ENCODE results near the gene MOSMO.
A peak's percentile ranks its signal among the peaks of the same experiment; 100 is the strongest.
"Not testable (repeated sequence)": the region's sequence is repeated elsewhere in the genome, so short reads cannot be mapped to it uniquely, and the experiment has no call there.

MOSMO gene

DNA sequence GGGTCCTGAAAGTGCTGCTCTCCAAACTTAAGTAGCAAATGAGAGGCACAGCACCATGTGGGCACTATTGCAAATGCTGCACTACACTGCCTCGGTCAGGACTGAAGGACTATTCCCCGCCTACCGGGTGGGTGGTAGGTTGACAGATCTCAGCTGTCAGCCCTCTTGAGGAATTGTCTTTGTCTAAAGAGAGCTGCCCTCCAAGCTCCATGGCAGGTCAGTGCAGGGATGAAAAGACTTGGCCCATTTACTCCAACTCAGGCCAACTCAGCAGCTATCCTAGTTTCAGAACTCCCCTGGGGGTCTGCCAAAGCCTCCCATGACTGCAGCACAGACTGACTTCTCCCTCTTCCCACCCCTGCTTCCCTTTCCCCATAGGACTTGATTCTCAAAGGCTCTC is 3.6 kb upstream of the MOSMO start:
- no peak for DNase-seq

- no peak for DNase-seq
These were observed 2.2 kb upstream of the MOSMO start for GRCh38 chr16:22005746-22006145.

- DNase-seq: no peak
These were observed 1.3 kb upstream of the MOSMO start for GRCh38 chr16:22006636-22007035.

- DNase-seq: no peak
These were observed 777 bp upstream of the MOSMO start for GRCh38 chr16:22007159-22007508.

GRCh38 chr16:22008215-22009059 is 526 bp downstream of the MOSMO start:
- DNase-seq: peak; percentile 12

- no peak for DNase-seq
These were observed 3.0 kb downstream of the MOSMO start for GRCh38 chr16:22010902-22011301.

DNA sequence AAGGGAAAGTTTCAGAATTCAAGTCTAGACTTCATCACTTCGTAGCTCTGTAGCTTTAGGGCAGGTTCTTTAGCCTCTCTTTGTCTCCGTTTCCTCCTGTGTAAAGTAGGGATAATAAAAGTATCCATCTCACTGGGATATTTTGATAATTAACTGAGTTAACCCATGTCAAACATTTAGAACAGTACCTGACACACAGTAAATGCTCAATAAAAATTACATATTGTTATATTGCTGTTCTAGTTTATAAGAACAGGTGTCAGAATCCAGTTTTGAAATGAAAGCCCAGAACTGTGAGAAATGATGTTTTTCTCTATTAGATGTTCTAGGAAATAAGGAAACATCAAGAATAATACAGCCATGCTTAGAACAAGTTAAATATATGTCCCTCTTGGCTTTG is 4.3 kb downstream of the MOSMO start:
- DNase-seq: no peak

DNA sequence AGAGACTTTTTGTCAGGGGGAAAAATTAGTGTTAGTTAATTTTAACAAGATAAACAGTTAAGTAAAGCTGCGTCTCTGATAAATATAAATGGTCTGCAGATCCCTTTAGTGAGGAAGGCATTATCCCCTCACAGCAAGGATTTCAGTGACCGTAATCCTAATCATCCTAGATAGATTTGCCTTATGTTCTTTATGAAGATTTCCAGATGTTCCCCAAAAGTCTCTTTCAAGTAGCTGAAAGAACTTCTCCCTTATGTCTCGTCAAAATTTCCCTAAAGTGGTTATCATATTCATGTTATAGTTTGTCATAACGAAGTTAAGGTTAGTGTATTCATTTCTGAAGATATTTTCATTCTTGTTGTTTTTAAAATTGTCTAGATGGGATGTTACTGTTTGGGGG is 5.6 kb downstream of the MOSMO start:
- no peak for DNase-seq

GRCh38 chr16:22014271-22014873 is 6.5 kb downstream of the MOSMO start:
- no peak for DNase-seq

DNA sequence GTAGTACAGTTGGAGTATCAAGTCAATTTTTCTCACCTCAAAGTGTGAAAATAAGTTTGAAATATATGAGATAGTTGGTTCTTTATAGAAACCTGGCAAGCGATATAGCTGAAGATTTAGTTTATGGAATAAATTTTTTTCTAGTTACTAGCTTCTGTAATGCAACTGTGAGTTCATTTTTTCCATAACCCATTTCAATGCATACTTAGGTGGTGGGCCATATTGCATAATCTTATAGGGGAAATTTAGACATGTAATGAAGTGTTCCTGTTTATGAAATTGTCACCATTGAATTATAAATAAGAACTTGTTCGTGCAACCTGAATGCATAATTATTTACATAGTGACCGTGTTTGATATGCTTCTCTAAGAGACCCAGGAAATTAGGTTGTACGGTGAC is 9.0 kb downstream of the MOSMO start:
- no peak for DNase-seq

- DNase-seq: no peak
These were observed 10.6 kb downstream of the MOSMO start for GRCh38 chr16:22018559-22018958.

DNA sequence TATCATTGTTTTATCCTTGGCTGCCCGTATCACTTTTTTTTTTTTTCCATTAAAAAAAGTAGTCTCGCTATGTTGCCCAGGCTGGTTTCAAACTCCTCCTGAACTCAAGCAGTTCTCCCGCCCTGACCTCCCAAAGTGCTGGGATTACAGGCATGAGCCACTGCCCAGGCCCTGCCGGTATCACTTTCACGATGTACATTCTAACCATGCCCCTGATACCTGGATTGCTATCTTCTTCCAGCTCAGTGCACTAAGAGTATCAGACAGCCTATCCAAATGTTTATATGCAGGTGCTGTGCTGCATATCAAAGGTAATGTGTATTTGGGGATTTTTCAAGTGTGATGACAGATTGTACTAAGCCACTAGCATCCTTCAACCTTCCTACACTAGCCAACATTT is 14.2 kb downstream of the MOSMO start:
- DNase-seq: no peak

DNA sequence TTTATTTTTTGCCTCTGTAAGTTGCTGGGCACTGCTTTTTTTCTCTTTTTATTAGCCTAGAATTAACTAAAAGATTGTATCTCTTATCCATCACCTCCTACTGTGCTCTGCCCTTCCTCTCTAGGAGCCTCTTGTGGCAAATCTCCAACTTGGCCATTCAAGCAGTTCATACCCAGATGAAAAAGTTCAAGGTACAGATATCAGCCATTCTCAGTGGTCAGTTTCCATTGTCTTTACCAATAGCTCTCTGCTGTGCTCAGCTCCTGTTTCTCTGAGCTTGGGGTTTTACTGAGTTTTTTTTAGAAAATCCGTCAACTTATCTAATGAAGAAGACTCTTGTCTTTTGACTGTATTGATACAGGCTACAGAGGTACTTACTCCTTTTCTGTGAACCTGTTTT is 15.6 kb downstream of the MOSMO start:
- no peak for DNase-seq

- not testable (repeated sequence) for DNase-seq
These were observed 16.9 kb downstream of the MOSMO start for GRCh38 chr16:22024785-22025184.

- no peak for DNase-seq
These were observed 19.7 kb downstream of the MOSMO start for GRCh38 chr16:22027633-22028032.

DNA sequence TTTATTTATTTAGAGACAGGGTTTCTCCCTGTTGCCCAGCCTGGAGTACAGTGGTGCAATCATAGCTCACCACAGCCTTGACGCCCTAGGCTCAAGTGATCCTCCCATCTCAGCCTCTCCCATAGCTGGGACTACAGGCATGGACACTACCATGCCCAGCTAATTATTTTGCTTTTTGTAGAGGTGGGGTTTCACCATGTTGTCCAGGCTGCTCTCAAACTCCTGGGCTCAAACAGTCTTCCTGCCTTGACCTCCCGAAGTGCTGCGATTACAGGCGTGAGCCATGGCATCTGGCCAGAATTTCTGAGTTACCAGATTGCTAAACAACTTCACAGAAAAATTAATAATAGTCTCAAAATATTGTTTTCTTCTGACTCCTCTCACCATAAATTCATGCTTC is 21.7 kb downstream of the MOSMO start:
- DNase-seq: no peak

GRCh38 chr16:22030087-22030812 is 22.3 kb downstream of the MOSMO start:
- no peak for DNase-seq

DNA sequence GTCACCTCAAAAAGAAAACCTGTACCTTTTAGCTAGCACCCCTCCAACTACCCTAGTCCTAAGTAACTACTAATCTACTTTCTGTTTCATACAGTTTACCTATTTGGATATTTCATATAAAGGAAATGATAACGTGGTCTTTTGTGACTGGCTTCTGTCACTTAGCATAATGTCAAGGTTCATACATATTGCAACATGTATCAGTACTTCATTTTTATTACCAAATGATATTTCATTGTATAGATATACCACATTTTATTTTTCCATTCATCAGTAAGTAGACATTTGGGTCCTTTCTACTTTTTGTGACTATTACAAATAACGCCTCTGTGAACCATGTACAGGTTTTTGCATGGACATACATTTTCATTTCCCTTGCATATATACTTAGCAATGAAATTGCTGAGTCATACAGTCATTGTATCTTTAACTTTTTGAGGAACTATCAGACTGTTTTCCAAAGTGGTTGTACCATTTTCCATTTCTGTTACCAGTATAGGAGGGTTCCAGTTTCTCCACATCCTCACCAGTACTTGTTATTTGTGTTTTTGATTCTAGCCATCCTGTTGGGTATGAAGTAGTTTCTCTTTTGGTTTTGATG is 23.7 kb downstream of the MOSMO start:
- no peak for DNase-seq

- no peak for DNase-seq
These were observed 26.6 kb downstream of the MOSMO start for GRCh38 chr16:22034503-22034902.

GRCh38 chr16:22035153-22035552 is 27.2 kb downstream of the MOSMO start:
- DNase-seq: no peak

DNA sequence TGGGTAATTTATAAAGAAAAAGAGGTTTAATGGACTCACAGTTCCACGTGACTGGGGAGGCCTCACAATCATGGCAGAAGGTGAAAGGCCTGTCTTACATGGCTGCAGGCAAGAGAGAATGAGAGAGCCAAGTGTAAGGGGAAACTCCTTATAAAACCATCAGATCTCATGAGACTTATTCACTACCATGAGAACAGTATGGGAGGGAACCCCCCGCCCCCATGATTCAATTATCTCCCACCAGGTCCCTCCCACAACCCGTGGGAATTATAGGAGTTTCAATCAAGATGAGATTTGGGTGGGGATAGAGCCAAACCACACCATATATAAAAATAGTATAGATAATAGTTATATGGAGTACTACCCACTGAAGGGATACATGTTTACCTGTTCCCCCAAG is 36.0 kb downstream of the MOSMO start:
- not testable (repeated sequence) for DNase-seq

GRCh38 chr16:22045888-22046287 is 38.0 kb downstream of the MOSMO start:
- DNase-seq: not testable (repeated sequence)

GRCh38 chr16:22050963-22051362 is 43.1 kb downstream of the MOSMO start:
- DNase-seq: no peak

DNA sequence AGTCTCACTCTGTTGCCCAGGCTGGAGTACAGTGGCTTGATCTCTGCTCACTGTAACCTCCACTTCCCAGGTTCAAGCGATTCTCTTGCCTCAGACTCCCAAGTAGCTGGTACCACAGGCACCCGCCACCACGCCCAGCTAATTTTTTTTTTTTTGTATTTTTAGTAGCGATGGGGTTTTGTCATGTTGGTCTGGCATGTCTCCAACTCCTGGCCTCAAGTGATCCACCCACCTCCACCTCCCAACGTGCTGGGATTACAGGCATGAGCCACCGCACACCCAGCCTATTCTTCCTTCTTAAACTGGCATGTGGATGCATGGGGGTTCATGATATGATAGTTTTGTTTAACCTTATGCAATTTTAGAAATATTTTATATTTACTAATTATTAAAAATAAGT is 45.1 kb downstream of the MOSMO start:
- DNase-seq: no peak

All from stimulated activated CD4-positive, alpha-beta T cell treated with anti-CD3 and anti-CD28 coated beads, Interleukin-12 subunit alpha, Interleukin-12 subunit beta, amount 100 ng/mL, for 4 hours (primary cell).